CD4-positive, alpha-beta memory T cell (primary cell): Measurements from ENCODE around the gene WDR86. TPM values are rescaled to one million over a fixed set of nuclear protein-coding genes. Genes with fewer than 3 reads are reported as not detected.

ENCODE experiments used
- CTCF ChIA-PET: fragments of 350-600 bp; sonication (Branson Sonifier 250); formaldehyde crosslinking; loops from one replicate; lab custom pipeline; 2021; ENCODE audit warnings: inconsistent platforms; ENCODE audit not compliant: partially characterized antibody; lab: Charles Lee
- POLR2A ChIA-PET: fragments of 350-600 bp; sonication (Branson Sonifier 250); formaldehyde crosslinking; loops from one replicate; lab custom pipeline; 2021; ENCODE audit not compliant: partially characterized antibody; lab: Charles Lee
- DNase-seq, 5 donors: peaks; one replicate each; pipeline versions ENCODE4 v3.0.0 to v3.0.0-alpha.2; 2020 to 2022; ENCODE audit warnings: mixed read lengths in 1 of 5
- H3K27ac ChIP-seq: one replicate; pipeline ENCODE4 v1.7.0; 2013; ENCODE audit warnings: low read depth, low read length
- H3K27me3 ChIP-seq: 2 replicates; pipeline ENCODE4 v1.7.0; 2013; ENCODE audit warnings: mild to moderate bottlenecking, low read length, moderate library complexity; ENCODE audit not compliant: insufficient read depth
- H3K36me3 ChIP-seq: 2 replicates; pipeline ENCODE4 v1.7.0; 2013; ENCODE audit warnings: mild to moderate bottlenecking, low read length, moderate library complexity; ENCODE audit not compliant: insufficient read depth
- H3K4me1 ChIP-seq: 2 replicates; pipeline ENCODE4 v1.7.0; 2013; ENCODE audit warnings: mild to moderate bottlenecking, low read length, moderate library complexity; ENCODE audit not compliant: insufficient read depth
- H3K4me3 ChIP-seq, 2 donors: one replicate each; pipeline ENCODE4 v1.7.0; 2013; ENCODE audit warnings: low read length in 2 of 2, mild to moderate bottlenecking in 1 of 2
- H3K9me3 ChIP-seq, 2 donors: one replicate each; pipeline ENCODE4 v1.7.0; 2013; ENCODE audit warnings: low read length in 2 of 2, control low read depth in 1 of 2; ENCODE audit not compliant: control insufficient read depth in 1 of 2
- H3K27ac Mint-ChIP-seq, 7 donors: one replicate each; pipeline ENCODE4 v1.8.0; 2020 to 2021; ENCODE audit warnings: mixed read lengths in 7 of 7, mild to moderate bottlenecking in 6 of 7, inconsistent platforms in 3 of 7, moderate library complexity in 3 of 7
- H3K27me3 Mint-ChIP-seq, 2 donors: one replicate each; pipeline ENCODE4 v1.8.0; 2020 to 2021; ENCODE audit warnings: mixed read lengths in 2 of 2
- H3K36me3 Mint-ChIP-seq, 2 donors: one replicate each; pipeline ENCODE4 v1.8.0; 2020 to 2021; ENCODE audit warnings: mixed read lengths in 2 of 2, inconsistent platforms in 1 of 2, mild to moderate bottlenecking in 1 of 2
- H3K4me1 Mint-ChIP-seq, 4 donors: one replicate each; pipeline ENCODE4 v1.8.0; 2020 to 2021; ENCODE audit warnings: mixed read lengths in 4 of 4, mild to moderate bottlenecking in 1 of 4
- H3K4me3 Mint-ChIP-seq, 8 donors: one replicate each; pipeline ENCODE4 v1.8.0; 2020 to 2021; ENCODE audit warnings: mixed read lengths in 8 of 8, mild to moderate bottlenecking in 7 of 8, moderate library complexity in 6 of 8, inconsistent platforms in 3 of 8
- H3K9me3 Mint-ChIP-seq, 8 donors: one replicate each; pipeline ENCODE4 v1.8.0; 2020 to 2021; ENCODE audit warnings: mixed read lengths in 8 of 8, mild to moderate bottlenecking in 5 of 8, inconsistent platforms in 3 of 8, moderate library complexity in 1 of 8
- intact Hi-C: fragments of 100-400 bp; cut with micrococcal nuclease; formaldehyde crosslinking; loops from one replicate; pipeline ENCODE4 v1.15.1; 2023
- polyA plus RNA-seq, 2 donors: library from polyadenylated mRNA; unstranded; fragments of 300-500 nt; fragmentation: Illumina TruSeq; gene quantifications; one replicate each; pipeline ENCODE4 v1.2.3, GENCODE V29; 2021
- total RNA-seq, 2 experiments: library from RNA; stranded (reverse); gene quantifications; one replicate each; pipeline ENCODE4 v1.2.3, GENCODE V29; 2021

Gene WDR86
- total and polyA plus RNA-seq, 4 experiments from 2014 or later = 7.0 to 14.4 (median 9.0) TPM

DNA sequence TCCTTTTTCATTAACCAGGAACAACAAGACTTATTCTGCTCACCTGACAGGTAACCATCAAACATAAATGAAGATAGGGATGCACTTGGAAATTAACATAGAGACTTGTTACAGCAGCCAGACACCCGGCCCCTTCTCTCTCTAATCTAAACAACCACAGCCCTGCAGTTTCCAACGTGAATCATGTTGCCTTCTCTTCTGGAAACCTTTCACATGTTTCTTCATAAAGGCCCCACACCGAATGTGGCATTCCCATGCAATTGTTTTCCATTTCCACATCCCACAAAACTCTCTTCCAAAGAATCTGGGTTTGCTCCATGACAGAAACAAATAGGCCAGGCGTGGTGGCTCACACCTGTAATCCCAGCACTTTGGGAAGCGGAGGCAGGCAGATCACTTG, 15.0 kb upstream of the WDR86 start:
- peaks cover 0 to 27% (median 7%) of the 10 kb centered on the region in 8 donors for H3K9me3 Mint-ChIP-seq
- CTCF ChIA-PET = no interaction called here
- no peak overlapping the region for H3K4me3 Mint-ChIP-seq
- Histone ChIP-seq H3K4me3 (no peak overlapping the region), H3K27ac (no peak overlapping the region), H3K36me3 (no peaks in the 10 kb centered on the region), H3K27me3 (no peaks in the 10 kb centered on the region), H3K9me3 (peaks cover 0 to 8% of the 10 kb centered on the region in 2 donors), H3K4me1 (peaks cover 35% of the 10 kb centered on the region)
- DNase-seq = no peak
- POLR2A ChIA-PET = interaction anchor here (1.3 kb wide), 1 partner anchor 15 kb away, joined by 3 read pairs; the partner anchor contains the start of gene WDR86
- H3K36me3 Mint-ChIP-seq = peaks cover 0 to 8% of the 10 kb centered on the region in 2 donors
- H3K27ac Mint-ChIP-seq = peak overlapping the region in 3 of 7 donors; percentile 25 to 61 (median 29)
- H3K27me3 Mint-ChIP-seq = no peaks in the 10 kb centered on the region
- intact Hi-C loops = no loop called here
- H3K4me1 Mint-ChIP-seq = peaks cover 19 to 32% (median 26%) of the 10 kb centered on the region in 4 donors

DNA sequence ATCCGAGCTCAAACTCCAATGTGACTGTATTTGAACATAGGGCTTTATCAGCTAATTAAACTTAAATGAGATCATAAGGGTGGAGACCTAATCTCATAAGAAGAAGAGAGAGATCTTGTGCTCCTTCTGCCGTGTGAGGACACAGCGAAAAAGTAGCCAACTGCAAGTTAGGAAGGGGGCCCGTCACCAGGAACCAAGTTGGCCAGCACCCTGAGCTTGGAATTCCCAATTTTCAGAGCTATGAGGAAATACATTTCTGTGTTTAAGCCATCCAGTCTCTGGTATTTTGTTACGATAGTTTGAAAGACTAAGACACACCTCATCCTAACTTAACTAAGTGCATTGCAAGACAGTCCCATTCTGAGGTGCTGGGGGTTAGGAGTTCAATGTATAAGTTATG, 14.1 kb upstream of the WDR86 start:
- CTCF ChIA-PET = interaction anchor here (0.5 to 0.9 kb wide), 3 partner anchors 23 to 108 kb away, joined by 3 to 4 read pairs (median 4); no protein-coding TSS in a partner anchor

DNA sequence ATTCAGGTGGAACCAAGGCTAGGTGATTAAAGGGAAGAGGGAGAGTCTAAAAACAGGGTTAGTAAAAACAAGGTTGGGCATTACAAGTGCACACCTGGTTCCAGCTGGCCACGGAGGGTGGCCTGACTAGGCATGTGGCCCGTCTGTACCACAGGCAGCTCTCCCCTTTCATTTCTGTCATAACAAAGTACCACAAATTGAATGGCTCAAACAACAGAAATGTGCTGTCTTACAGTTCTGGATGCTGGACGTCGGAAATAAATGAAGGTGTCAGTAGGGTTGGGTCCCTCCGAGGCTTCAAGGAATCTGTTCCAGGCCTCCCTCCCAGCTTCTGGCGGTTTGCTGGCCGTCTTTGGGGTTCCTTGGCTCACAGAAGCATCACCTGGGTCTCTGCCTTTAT, 13.4 kb upstream of the WDR86 start:
- no peak overlapping the region for H3K27ac Mint-ChIP-seq
- Histone ChIP-seq H3K27ac (no peak overlapping the region), H3K9me3 (peaks cover 0 to 8% of the 10 kb centered on the region in 2 donors), H3K4me3 (no peak overlapping the region), H3K4me1 (peaks cover 19% of the 10 kb centered on the region), H3K36me3 (no peaks in the 10 kb centered on the region), H3K27me3 (no peaks in the 10 kb centered on the region)
- H3K4me1 Mint-ChIP-seq = peaks cover 6 to 17% (median 11%) of the 10 kb centered on the region in 4 donors
- H3K36me3 Mint-ChIP-seq = peaks cover 2 to 9% of the 10 kb centered on the region in 2 donors
- H3K27me3 Mint-ChIP-seq = no peaks in the 10 kb centered on the region
- H3K9me3 Mint-ChIP-seq = peaks cover 0 to 31% (median 11%) of the 10 kb centered on the region in 8 donors
- H3K4me3 Mint-ChIP-seq = no peak overlapping the region
- intact Hi-C loops = no loop called here
- ChIA-PET CTCF (interaction anchor here (0.5 to 1.8 kb wide), 4 partner anchors 12 to 53 kb away, joined by 3 to 4 read pairs (median 4); no protein-coding TSS in a partner anchor), POLR2A (interaction anchor here (1.5 kb wide), 1 partner anchor 13 kb away, joined by 4 read pairs; no protein-coding TSS in a partner anchor)
- no peak for DNase-seq

More for the DNA sequence above, 14.1 kb upstream of the WDR86 start:
- Histone ChIP-seq H3K27ac (no peak overlapping the region), H3K9me3 (peaks cover 0 to 8% of the 10 kb centered on the region in 2 donors), H3K27me3 (no peaks in the 10 kb centered on the region), H3K36me3 (no peaks in the 10 kb centered on the region), H3K4me3 (no peak overlapping the region), H3K4me1 (peaks cover 27% of the 10 kb centered on the region)
- no peak for DNase-seq
- Mint-ChIP-seq H3K4me1 (peaks cover 12 to 24% (median 18%) of the 10 kb centered on the region in 4 donors), H3K9me3 (peaks cover 0 to 29% (median 9%) of the 10 kb centered on the region in 8 donors), H3K4me3 (no peak overlapping the region), H3K27me3 (no peaks in the 10 kb centered on the region), H3K36me3 (peaks cover 0 to 8% of the 10 kb centered on the region in 2 donors), H3K27ac (no peak overlapping the region)
- intact Hi-C loops = no loop called here
- POLR2A ChIA-PET = interaction anchor here (1.5 kb wide), 1 partner anchor 13 kb away, joined by 4 read pairs; no protein-coding TSS in a partner anchor

DNA sequence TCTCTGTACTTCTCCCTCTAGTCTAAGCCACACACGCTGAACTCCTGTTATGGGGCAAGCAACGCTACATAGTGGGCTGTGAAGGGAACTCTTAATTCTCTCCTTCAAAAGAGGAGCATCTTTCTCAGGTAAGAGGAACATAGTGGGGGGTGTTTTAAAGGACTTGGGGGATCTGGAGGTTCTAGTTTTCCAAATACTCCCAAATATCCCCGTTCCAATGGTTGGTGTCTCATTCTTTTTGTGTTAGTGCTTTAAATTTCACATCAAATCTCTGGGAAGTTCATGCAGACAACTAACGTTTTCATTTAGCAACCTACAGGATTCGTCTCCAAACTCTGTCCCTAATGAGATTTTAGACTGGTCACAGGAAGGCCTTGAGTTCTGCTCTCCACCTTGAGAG, 12.4 kb upstream of the WDR86 start:
- Mint-ChIP-seq H3K4me1 (peaks cover 0 to 10% (median 4%) of the 10 kb centered on the region in 4 donors), H3K27ac (no peak overlapping the region), H3K36me3 (peaks cover 4 to 12% of the 10 kb centered on the region in 2 donors), H3K4me3 (no peak overlapping the region), H3K9me3 (peaks cover 0 to 35% (median 18%) of the 10 kb centered on the region in 8 donors), H3K27me3 (peaks cover 0 to 1% of the 10 kb centered on the region in 2 donors)
- ChIA-PET POLR2A (interaction anchor here (1.0 kb wide), 1 partner anchor 13 kb away, joined by 3 read pairs; the partner anchor contains the start of gene WDR86), CTCF (interaction anchor here (1.8 kb wide), 1 partner anchor 11 kb away, joined by 4 read pairs; no protein-coding TSS in a partner anchor)
- no peaks in the 10 kb centered on the region for H3K27me3 ChIP-seq
- no peaks in the 10 kb centered on the region for H3K36me3 ChIP-seq
- H3K9me3 ChIP-seq = peaks cover 0 to 8% of the 10 kb centered on the region in 2 donors
- no peak for DNase-seq
- intact Hi-C loops = no loop called here
- no peak overlapping the region for H3K27ac ChIP-seq
- H3K4me1 ChIP-seq = peaks cover 9% of the 10 kb centered on the region
- H3K4me3 ChIP-seq = no peak overlapping the region

DNA sequence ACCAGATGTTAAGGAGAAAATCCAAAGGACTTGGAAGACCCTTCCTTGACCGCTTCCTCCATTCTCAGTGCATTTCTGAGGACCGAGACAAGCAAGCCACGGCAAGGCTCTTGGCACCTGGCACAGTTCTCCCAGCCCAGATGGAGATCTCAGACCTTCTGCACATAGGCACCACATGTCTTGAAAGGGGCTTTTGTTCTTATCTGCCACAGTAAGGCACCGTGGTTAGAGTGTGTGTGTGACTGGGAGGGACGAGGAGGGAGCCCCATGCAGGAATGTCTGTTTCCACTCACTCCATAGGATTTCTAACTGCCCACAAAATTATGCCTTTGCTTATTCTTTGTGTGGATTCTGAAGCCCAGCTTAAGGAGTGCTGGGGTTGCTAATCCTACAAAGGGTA, 10.3 kb upstream of the WDR86 start:
- H3K27me3 Mint-ChIP-seq = peaks cover 0 to 1% of the 10 kb centered on the region in 2 donors
- Histone ChIP-seq H3K36me3 (no peaks in the 10 kb centered on the region), H3K4me3 (no peak overlapping the region), H3K27ac (no peak overlapping the region), H3K27me3 (no peaks in the 10 kb centered on the region), H3K4me1 (no peaks in the 10 kb centered on the region), H3K9me3 (peaks cover 0 to 8% of the 10 kb centered on the region in 2 donors)
- H3K27ac Mint-ChIP-seq = peak overlapping the region in 1 of 7 donors; percentile 68
- H3K4me3 Mint-ChIP-seq = peak overlapping the region in 1 of 8 donors; percentile 6
- no peak for DNase-seq
- POLR2A ChIA-PET = interaction anchor here (2.1 kb wide), 1 partner anchor 10 kb away, joined by 7 read pairs; the partner anchor contains the start of gene WDR86
- intact Hi-C loops = no loop called here
- CTCF ChIA-PET = interaction anchor here (2.5 kb wide), 1 partner anchor 28 kb away, joined by 7 read pairs; no protein-coding TSS in a partner anchor
- no peaks in the 10 kb centered on the region for H3K4me1 Mint-ChIP-seq
- H3K9me3 Mint-ChIP-seq = peaks cover 0 to 42% (median 23%) of the 10 kb centered on the region in 8 donors
- H3K36me3 Mint-ChIP-seq = peaks cover 4 to 12% of the 10 kb centered on the region in 2 donors

DNA sequence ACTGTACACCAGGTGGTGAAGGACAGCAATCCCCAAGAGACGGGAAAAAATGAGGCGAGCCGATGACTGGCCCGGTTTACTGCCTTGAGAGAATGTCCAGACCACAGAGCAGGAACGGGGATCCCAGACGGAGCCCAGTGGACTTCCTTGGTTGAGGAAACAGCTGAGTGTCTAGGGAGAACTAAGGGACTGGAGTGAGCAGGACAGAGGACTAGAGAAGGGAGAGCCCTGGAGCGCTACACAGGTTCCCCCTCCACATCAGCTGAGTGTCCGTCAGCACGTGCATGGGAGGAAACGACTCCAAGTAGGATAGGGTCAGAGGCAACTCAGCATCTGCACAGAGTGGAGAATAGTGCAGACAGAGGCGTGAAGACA, 7.1 kb upstream of the WDR86 start:
- no peaks in the 10 kb centered on the region for H3K27me3 ChIP-seq
- intact Hi-C loops = no loop called here
- DNase-seq = no peak
- H3K4me3 Mint-ChIP-seq = peak overlapping the region in 1 of 8 donors; percentile 36
- peaks cover 5 to 28% of the 10 kb centered on the region in 2 donors for H3K36me3 Mint-ChIP-seq
- no peak overlapping the region for H3K27ac ChIP-seq
- peaks cover 11 to 28% (median 15%) of the 10 kb centered on the region in 4 donors for H3K4me1 Mint-ChIP-seq
- peaks cover 4% of the 10 kb centered on the region for H3K4me1 ChIP-seq
- peaks cover 0 to 50% (median 32%) of the 10 kb centered on the region in 8 donors for H3K9me3 Mint-ChIP-seq
- peaks cover 0 to 8% of the 10 kb centered on the region in 2 donors for H3K9me3 ChIP-seq
- ChIA-PET POLR2A (no interaction called here), CTCF (interaction anchor here (1.9 kb wide), 1 partner anchor 32 kb away, joined by 10 read pairs; no protein-coding TSS in a partner anchor)
- peaks cover 0 to 1% of the 10 kb centered on the region in 2 donors for H3K27me3 Mint-ChIP-seq
- no peak overlapping the region for H3K4me3 ChIP-seq
- H3K36me3 ChIP-seq = no peaks in the 10 kb centered on the region
- H3K27ac Mint-ChIP-seq = no peak overlapping the region
